ENCODE data around the gene GRB10.

DNA sequence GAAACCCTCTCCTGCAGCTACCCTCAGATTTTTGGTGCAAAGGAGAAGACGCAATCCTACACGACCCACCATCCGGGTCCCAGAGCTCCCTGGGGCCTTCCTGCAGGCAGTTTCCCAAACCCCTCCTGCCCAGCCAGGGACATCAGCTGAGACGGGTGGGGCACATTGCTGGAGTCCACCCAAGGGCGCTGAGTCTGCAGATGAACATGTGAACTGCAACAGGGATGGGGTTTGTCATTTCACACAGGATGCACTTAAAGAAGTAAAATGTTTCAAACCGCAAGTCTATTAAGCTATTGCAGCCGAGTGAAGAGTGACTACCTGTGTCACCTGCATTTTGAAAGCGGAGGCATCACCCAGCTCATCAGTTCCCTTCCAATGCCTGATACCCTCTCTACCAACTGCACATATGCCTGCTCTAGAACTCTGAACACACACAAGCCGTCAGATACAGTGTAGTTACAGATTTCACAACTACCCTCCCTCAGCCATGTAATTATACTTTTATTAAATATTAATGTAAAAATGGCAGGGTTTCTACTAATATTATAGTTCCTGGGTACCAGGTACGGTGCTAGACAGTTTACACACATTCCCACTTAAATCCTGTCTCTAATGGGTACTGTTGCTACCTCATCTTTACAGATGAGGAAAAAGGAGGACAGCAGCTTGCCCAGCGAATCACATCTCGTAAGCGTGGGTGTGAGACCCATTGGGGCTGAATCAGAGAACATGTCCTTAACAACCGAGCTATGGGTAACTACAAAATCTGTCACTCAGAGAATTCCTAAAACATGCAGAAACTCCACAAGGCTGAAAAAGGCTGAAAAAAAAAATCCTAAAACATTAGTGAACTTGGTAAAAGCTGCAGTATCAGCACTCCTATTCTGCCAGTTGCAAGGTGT, 71.2 kb downstream of the GRB10 start:
- TF ChIP-seq POLR2A (IDR thresholded peaks at IDR 0.05), result no peak
- TF ChIP-seq, protein P1, sequence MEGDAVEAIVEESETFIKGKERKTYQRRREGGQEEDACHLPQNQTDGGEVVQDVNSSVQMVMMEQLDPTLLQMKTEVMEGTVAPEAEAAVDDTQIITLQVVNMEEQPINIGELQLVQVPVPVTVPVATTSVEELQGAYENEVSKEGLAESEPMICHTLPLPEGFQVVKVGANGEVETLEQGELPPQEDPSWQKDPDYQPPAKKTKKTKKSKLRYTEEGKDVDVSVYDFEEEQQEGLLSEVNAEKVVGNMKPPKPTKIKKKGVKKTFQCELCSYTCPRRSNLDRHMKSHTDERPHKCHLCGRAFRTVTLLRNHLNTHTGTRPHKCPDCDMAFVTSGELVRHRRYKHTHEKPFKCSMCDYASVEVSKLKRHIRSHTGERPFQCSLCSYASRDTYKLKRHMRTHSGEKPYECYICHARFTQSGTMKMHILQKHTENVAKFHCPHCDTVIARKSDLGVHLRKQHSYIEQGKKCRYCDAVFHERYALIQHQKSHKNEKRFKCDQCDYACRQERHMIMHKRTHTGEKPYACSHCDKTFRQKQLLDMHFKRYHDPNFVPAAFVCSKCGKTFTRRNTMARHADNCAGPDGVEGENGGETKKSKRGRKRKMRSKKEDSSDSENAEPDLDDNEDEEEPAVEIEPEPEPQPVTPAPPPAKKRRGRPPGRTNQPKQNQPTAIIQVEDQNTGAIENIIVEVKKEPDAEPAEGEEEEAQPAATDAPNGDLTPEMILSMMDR (IDR thresholded peaks at IDR 0.05), result no peak

All from ovary (tissue), 3 donors.